Pancreas (tissue), 10 donors: ENCODE measurements around the gene SLC45A3. TPM values are rescaled to one million over a fixed set of nuclear protein-coding genes. Genes with fewer than 3 reads are reported as not detected.

Experiments
- ATAC-seq, 4 donors: fragments of 200-7000 bp; cut with Tn5 transposase; one replicate each; pipeline versions ENCODE4 v1.8.0 to v1.9.1; 2020; ENCODE audit warnings: mild to moderate bottlenecking in 4 of 4, moderate library complexity in 4 of 4
- DNase-seq, 6 donors: peaks; one replicate each; pipeline ENCODE4 v3.0.0-alpha.2; 2020
- FAIRE-seq: peaks from 2 replicates; lab custom pipeline; 2012; peaks lifted over from hg19 to GRCh38; lab: Jason Lieb, UNC
- H3K27ac ChIP-seq, 4 donors: fragments of 200-600 bp; sonication (generic); 1 replicate in 3 of 4; 2 replicates in 1 of 4; pipeline versions ENCODE4 v1.5.0 to v1.8.0; 2020
- H3K27me3 ChIP-seq, 4 donors: fragments of 200-600 bp; one replicate each; pipeline ENCODE4 v1.8.0; 2021
- H3K36me3 ChIP-seq, 3 donors: fragments of 200-600 bp; sonication (generic) in 1 of 3; one replicate each; pipeline versions ENCODE4 v1.5.0 to v1.8.0; 2020 to 2021
- H3K4me1 ChIP-seq, 3 donors: fragments of 200-600 bp; one replicate each; pipeline ENCODE4 v1.8.0; 2021
- H3K4me3 ChIP-seq, 4 donors: fragments of 200-600 bp; sonication (generic) in 2 of 4; one replicate each; pipeline versions ENCODE4 v1.5.0 to v1.8.0; 2020 to 2021
- H3K9me3 ChIP-seq, 4 donors: fragments of 200-600 bp; one replicate each; pipeline ENCODE4 v1.8.0; 2021
- CTCF ChIP-seq, 4 donors: fragments of 200-600 bp; sonication (generic) in 3 of 4; IDR thresholded peaks; one replicate each; pipeline versions ENCODE4 v1.5.0 to v1.8.0; 2021; ENCODE audit warnings: antibody characterized with exemption in 4 of 4
- WGBS, 2 donors: extraction: QIAGEN DNeasy Blood & Tissue Kit; methylation state at CpG; one replicate each; pipeline ENCODE4 v1.1.7; 2013; 5-methylcytosine and 5-hydroxymethylcytosine counted together
- intact Hi-C, 3 donors: fragments of 100-400 bp; cut with DNase I; formaldehyde crosslinking; loops; one replicate each; pipeline versions ENCODE4 v1.11.1 to v1.14.2; 2022
- polyA plus RNA-seq, 2 donors: library from polyadenylated mRNA; stranded (reverse); fragments of 200-250 nt; gene quantifications; one replicate each; pipeline ENCODE4 v1.2.3, GENCODE V29; 2013
- total RNA-seq, 6 donors: library from RNA; stranded (reverse); fragmentation: NEBNext Ultra II Directional in 4 of 6; extraction: Animal tissue kit (Norgen Biotek cat#: 25700) in 4 of 6; gene quantifications; one replicate each; pipeline versions ENCODE4 v1.2.1 to v1.2.4, GENCODE V29; 2021 to 2023
- donor health status: healthy with polysubstance abuse.
- donor health status: DM: no; HTN: no; CAD: no; lungs with moderate emphysema.
- donor health status: DM: no; HTN: no; CAD: no.
- donor health status: control.
- donor health status: control.
- donor health status: Bipolar disorder and iron deficiency.
- donor health status: DM: yes; HTN: yes; CAD: no.
- donor health status: DM: no; HTN: no; CAD: no.
- donor health status: DM: no; HTN: no; CAD: no.
- donor health status: DM: yes; HTN: yes; CAD: no.

The SLC45A3 gene
- total and polyA plus RNA-seq, 8 donors, result 0.28 to 4.7 (median 1.3) TPM

- Histone ChIP-seq H3K27ac (no peak overlapping the region), H3K27me3 (no peaks in the 10 kb centered on the region), H3K4me3 (no peak overlapping the region), H3K4me1 (no peaks in the 10 kb centered on the region), H3K9me3 (no peaks in the 10 kb centered on the region), H3K36me3 (no peaks in the 10 kb centered on the region)
- ATAC-seq (no peak), DNase-seq (peak in 1 of 6 donors; percentile 1), FAIRE-seq (no peak)
- WGBS, 2 donors, result 98% methylated on average over 4 of the region's 4 CpGs
- TF ChIP-seq CTCF (IDR thresholded peaks at IDR 0.05), result no peak
- intact Hi-C loops, result loop anchor here in 1 of 3 donors (5.0 kb wide), 1 partner anchor 40 kb away; no protein-coding TSS in a partner anchor
Observed at GRCh38 chr1:205701891-205702290, 21.6 kb upstream of the SLC45A3 start.

GRCh38 chr1:205701420-205701819, 21.1 kb upstream of the SLC45A3 start:
- no peaks in the 10 kb centered on the region for H3K36me3 ChIP-seq
- peak in 1 of 6 donors; percentile 31 for DNase-seq
- H3K4me3 ChIP-seq, result no peak overlapping the region
- FAIRE-seq, result no peak
- no peaks in the 10 kb centered on the region for H3K27me3 ChIP-seq
- no peaks in the 10 kb centered on the region for H3K9me3 ChIP-seq
- intact Hi-C loops, result loop anchor here in 1 of 3 donors (5.0 kb wide), 1 partner anchor 39 kb away; no protein-coding TSS in a partner anchor
- WGBS, 2 donors, result 85 to 94% methylated on average over 2 of the region's 2 CpGs
- no peaks in the 10 kb centered on the region for H3K4me1 ChIP-seq
- TF ChIP-seq CTCF (IDR thresholded peaks at IDR 0.05), result no peak
- H3K27ac ChIP-seq, result no peak overlapping the region
- no peak for ATAC-seq

DNA sequence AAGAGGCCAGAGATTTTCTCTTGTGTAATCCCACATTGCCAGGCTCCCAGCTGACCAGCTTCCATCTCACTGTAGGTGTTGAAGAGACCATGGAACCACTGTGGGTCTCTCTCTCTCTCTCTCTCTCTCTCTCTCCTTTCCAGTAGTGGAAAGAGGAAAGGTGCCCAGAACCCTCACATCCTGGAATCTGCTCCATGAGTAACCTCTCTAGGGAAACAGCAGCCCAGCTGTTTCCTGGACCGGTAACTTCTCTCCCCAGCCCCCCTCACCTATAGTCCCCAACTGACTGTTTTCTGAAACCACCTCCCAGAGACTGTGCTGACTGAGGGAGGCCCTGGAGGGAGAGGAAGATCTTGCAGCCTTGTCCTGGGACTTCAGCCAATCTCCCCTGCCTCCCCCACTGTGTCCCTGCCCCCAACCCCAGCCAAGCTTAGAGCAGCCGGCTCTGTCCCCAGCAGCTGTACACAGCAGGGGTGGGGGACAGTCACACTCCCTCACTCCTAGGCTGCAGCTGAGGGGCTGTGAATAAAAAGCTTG, 20.6 kb upstream of the SLC45A3 start:
- FAIRE-seq, result no peak

DNA sequence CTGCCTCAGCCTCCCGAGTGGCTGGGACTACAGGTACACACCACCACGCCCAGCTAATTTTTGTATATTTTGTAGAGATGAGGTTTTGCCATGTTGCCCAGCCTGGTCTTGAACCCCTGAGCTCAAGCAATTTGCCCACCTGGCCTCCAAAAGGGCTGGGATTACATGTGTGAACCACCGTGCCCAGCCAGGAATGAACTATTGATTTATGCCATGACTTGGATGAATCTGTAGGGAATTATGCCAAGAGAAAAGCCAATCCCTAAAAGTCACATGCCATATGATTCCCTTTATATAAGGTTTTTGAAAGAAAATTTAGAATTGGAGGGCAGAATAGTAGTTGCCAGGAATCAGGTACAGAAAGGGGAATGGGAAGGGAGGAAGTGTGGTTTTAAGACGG, 19.1 kb upstream of the SLC45A3 start:
- no peaks in the 10 kb centered on the region for H3K9me3 ChIP-seq
- ATAC-seq (no peak), DNase-seq (no peak), FAIRE-seq (no peak)
- no peak for TF ChIP-seq CTCF (IDR thresholded peaks at IDR 0.05)
- no peak overlapping the region for H3K27ac ChIP-seq
- intact Hi-C loops, result no loop called here
- no peaks in the 10 kb centered on the region for H3K27me3 ChIP-seq
- H3K4me3 ChIP-seq, result no peak overlapping the region
- H3K36me3 ChIP-seq, result no peaks in the 10 kb centered on the region
- H3K4me1 ChIP-seq, result no peaks in the 10 kb centered on the region
- 72 to 78% methylated on average over 4 of the region's 4 CpGs for WGBS, 2 donors

More for the DNA sequence above, 20.6 kb upstream of the SLC45A3 start:
- H3K9me3 ChIP-seq, result no peaks in the 10 kb centered on the region
- intact Hi-C loops, result loop anchor here in 1 of 3 donors (5.0 kb wide), 1 partner anchor 39 kb away; no protein-coding TSS in a partner anchor
- H3K27me3 ChIP-seq, result no peaks in the 10 kb centered on the region
- H3K36me3 ChIP-seq, result no peaks in the 10 kb centered on the region
- 76 to 77% methylated on average over 2 of the region's 2 CpGs for WGBS, 2 donors
- H3K4me1 ChIP-seq, result no peaks in the 10 kb centered on the region
- no peak overlapping the region for H3K27ac ChIP-seq
- no peak for TF ChIP-seq CTCF (IDR thresholded peaks at IDR 0.05)
- H3K4me3 ChIP-seq, result no peak overlapping the region
- ATAC-seq (peak in 1 of 4 donors; percentile 22), DNase-seq (peak in 1 of 6 donors; percentile 32)

GRCh38 chr1:205698921-205699320, 18.6 kb upstream of the SLC45A3 start:
- DNase-seq, result no peak
- ATAC-seq, result no peak
- no peak overlapping the region for H3K27ac ChIP-seq
- H3K27me3 ChIP-seq, result no peaks in the 10 kb centered on the region
- no peak for TF ChIP-seq CTCF (IDR thresholded peaks at IDR 0.05)
- no peaks in the 10 kb centered on the region for H3K36me3 ChIP-seq
- H3K4me3 ChIP-seq, result no peak overlapping the region
- FAIRE-seq, result no peak
- no peaks in the 10 kb centered on the region for H3K9me3 ChIP-seq
- WGBS, 2 donors, result 92 to 93% methylated on average over 4 of the region's 4 CpGs
- H3K4me1 ChIP-seq, result no peaks in the 10 kb centered on the region
- intact Hi-C loops, result no loop called here
